ENCODE measurements around the gene DMD.

The DMD gene

DNA sequence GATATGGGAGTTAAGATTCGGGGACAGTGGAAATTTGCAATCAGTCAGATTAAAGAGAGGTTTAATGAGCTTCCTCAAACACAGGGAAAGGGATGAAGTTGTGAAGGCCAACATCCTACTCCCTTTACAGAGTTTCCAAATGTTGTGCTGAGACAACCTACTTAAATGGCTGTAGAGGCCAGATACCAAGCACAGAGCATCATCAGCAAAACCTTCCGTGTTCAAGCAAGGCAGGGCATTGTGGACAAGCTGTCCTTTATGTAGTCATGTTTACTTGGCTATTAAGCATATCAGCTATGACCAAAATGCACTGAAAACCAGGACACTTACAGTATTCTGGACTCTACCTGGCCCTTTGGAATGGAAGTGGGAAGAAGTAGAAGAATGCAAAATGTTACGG lies 197.3 kb downstream of the DMD start:
- DNase-seq, result no peak

DNA sequence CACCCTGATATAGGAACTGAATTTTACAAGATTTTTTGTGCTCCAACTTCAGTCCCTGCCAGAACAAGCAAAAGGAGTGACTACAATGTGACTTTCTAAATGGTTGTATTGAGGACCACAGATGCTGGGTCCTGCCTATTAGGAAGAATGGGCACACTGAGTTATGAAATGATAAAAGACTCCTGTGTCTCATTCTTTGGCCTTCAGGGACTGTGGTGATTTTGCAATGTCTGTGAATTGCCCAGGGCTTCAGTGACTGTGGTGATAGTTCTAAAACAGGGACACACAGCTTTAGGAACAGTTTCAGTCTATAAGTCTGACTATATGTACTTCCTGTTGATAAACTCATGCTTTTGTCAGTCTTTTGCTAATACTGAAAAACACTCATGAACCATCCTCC lies 210.2 kb downstream of the DMD start:
- DNase-seq, result no peak

DNA sequence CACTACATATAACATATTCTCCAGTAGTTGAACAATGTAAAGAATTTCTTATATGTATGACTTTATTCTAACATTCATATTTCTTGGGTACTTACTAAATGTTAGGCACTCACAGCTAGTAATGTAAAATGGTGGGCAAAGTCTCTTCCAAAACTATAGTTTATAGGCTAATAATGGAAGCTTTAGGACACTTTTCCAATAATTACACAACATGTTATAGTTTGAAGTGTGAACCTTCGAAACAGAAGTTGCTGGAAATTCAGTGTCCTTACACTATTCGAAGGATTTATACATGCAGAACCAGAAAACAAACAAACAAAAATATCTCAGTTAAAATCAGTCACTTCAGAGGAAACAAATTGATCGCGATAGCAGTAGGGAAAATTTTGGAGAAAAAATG lies 212.6 kb downstream of the DMD start:
- DNase-seq, result no peak

DNA sequence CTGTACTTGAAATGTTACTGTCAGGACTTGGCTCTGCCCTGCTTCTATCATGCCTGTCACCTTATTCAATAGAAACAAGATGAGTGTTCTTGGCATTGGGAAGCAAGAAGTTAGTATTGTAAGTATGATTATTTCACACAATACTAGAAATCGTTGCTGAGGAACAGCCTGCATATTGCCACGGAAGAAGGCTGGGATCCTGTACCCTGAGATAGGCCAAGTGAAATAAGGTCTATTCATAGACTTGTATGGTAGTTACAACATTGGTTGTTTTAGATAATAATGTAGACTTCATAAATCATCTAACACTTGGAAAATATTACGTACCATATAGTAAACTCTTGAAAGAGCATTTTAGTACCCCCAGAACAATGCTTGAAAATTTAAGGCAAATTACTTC lies 215.9 kb downstream of the DMD start:
- DNase-seq, result no peak

DNA sequence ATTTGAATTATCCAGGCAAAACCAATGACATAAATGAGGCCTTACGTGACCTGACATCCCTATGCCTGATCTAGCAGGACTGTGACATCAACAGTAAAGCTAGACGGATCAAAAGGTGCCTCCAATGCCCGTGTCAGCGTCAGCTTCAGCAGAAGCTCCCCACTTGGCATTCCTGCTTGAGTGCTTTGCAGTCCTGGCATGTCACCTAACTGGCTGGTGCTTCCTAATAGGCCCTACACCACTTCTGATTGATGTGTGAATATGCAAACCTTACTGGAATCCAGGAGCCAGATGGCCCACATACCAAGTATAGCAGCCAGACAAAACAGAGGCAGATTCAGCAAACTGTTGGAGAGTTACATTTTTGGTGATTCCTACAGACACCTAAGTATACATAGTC lies 224.2 kb downstream of the DMD start:
- DNase-seq, result no peak

DNA sequence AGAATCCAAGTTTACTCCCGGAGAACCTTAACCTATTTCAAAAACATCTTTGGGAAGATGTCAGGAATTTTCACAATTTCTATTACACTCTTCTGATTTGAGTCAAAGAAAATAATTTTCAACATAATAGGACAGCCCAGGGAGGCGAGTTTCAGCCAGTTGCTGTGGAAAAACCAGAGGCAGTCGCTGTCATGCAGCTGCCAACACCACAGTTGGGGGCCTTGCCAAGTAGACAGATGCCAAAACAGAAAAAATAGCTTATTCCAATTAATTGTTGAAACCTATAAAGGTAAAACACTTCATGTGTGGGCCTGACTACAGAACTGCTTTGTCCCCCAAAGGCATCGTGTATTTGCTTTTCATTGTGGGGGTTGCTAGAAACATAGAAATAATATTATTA lies 225.8 kb downstream of the DMD start:
- DNase-seq, result no peak

DNA sequence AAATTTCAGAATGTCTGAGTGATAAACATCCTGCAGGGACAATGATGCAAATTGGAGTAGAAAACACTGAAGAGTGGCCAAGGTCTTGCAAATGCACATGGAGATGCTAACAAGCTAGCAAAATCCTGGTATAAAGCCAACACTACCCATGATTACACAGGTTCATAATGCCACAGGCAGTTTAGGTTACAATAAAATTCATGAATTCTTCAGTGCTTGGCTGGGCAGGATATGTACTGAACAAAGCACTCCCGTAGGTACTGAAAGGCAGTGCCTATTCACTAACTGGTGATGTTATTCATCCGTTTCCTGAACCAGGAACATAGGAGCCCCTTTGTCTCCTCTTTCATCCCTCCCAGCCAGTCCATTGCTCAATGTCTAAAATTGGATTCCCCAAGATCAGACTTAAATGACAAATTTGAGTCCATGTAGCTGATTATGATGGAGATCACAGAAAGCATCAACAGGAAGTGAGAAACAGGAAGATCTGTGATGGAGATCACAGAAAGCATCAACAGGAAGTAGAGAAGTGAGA lies 244.5 kb downstream of the DMD start:
- DNase-seq, result no peak

DNA sequence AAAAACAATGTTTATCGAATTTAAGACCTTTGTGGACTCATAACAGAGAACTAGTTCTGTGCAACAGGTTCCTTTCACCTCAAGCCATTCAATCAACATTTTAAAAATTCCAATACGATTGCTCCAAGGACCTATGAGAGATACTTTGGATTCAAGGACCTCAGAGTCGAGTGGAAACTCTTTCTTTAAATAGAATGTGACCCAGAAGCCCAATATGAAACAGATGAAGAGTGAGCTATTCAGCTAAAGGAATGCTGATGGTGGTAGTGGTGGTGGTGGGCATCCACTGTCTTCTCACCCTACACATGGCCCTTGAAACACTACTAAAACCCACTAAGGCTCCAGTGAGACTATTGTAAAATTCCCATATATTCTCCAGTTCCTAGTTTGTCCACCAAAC lies 257.2 kb downstream of the DMD start:
- DNase-seq, result no peak

DNA sequence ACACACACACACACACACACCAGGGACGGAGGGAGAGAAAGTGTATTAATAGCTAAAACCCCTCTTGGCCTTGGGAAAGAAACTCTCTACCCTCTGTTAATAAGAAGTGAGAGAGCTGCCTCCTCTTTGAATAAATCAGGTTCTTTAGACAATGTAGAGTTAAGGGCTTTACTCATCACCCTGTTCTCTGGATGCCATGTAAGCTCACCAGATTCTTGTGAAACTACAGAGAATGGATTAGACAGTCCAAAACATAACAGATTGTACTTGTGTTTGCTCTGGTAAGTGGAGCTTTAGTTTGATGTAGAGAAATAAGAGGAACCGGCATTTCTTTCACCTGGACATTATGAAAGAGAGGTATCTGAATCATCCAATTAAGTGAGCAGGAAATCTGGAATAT lies 263.2 kb downstream of the DMD start:
- no peak for DNase-seq

DNA sequence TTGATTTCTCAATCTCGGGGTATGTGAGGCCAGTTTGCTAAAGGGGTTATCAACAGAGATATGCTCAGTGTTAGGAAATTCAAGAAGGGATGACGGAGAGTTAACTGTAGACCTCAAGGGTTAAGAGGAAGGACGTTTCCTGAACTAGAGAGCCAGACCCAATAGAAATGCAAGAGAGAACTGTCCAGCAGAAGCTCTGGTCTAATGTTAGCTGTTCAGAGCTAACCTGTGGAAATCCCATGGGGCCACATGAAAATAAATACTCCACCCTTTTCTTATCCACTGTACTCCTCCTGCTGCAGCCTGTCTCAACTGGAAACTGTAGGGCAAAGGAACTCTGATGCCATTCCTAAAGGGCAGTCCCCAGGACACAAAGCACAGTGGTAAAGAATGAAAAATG lies 274.3 kb downstream of the DMD start:
- DNase-seq, result no peak

DNA sequence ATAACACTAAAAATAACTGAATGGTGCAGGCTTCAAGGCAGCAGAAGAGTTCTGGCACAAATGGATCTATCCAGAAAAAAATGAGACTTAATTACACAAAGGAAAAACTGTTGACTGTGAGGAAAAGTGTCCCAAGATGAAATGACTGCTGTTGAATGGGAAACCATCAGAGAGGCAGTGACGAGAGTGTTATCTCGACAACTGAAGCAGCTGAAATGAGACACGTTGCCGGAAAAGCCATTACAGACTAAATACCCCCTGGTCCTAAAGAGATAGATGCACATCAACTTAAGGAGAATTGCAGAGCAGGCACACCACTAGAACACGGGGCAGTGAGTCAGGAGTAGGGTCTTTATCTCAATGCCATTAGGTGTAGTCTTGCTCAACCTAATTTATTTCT lies 277.8 kb downstream of the DMD start:
- DNase-seq, result no peak

DNA sequence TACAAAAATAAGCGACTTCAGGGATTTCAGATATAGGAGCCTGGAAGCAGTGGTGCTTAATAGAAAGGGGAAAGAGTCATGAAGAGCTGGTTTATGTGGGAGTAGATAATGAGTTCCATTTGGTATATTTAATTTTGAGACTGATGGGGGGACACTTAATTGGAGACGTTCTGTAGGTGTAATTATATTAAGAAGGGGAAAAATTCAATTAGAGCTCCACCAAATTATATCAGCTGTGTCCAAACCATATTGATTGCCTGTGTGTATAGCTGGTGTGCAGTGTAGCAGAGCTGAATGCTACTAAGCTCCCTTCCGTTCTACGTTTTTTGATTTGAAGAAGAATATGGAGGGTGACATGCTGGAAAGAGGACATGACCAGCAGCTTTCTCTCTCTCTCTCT lies 282.3 kb downstream of the DMD start:
- no peak for DNase-seq

DNA sequence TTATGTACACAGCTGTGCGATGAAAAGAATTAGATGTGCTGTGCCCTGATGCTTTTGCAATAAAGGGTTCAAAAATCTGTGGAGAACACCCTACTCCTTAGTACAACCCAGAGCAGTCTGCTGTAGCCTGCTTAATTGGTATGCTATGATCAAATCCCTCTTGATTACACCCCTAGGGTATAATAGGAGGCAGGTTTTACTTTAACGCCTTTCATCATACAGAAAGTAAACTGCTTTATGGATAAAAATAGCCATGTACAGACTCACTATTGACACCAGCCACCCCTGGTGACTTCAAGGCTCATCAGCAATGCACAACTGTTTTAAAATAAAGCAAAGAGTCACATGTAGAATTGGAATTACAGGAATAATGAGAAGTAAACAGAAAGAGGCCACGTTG lies 315.3 kb downstream of the DMD start:
- DNase-seq, result no peak

DNA sequence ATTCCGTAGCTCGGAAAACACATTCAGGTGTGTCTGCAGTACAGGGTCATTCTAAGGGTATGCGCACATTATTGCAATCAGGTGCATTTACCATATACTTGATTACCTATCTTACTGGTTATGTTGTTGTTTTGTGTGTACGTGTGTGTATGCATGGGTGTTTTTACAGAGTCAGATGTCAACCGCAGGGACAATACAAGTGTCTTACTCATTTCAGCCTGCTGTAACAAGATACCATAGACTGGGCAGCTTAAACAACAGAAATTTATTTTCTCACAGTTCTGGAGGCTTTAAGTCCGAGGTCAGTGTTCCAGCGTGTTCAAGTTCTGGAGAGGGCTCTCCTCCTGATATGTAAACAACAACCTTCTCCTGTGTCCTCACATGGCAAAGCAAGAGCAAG lies 316.7 kb downstream of the DMD start:
- DNase-seq, result no peak

DNA sequence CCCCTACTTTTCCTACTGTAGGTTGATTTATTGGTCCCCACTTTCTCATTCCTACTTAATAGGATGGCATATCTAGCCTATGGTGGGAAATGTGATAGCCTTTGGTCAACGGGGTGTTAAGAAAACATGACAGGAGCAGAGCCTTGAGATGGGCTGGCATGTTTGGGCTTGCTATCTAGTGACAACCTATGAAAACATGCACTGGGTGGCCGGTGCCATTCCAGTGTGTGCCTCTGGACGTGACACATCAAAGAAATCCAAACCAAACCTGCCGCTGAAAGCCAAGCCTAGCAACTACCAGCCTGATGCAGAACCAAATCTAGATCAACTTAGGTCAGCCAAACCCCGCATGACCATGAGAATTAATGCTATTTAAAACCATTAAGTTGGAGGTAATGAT lies 317.6 kb downstream of the DMD start:
- DNase-seq, result no peak

DNA sequence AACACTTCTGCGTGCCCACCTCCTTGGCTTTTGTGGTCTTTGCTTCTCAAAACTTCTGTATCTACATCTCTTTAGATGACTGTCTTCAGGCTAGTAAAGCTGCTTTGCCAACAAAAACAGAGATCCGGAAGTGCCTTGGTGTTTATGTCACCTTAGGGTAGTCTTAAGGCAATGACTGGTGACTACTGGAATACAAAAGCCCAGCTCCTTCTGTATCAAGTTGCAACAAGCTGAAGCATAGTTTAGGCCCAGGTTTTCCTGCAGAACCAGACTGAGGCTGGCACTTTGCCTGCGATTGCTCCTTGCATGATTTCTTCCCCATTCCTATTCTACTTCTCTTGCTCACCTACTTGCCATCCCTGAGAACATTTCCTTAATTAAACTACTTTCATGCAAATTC lies 333.8 kb downstream of the DMD start:
- DNase-seq, result no peak

DNA sequence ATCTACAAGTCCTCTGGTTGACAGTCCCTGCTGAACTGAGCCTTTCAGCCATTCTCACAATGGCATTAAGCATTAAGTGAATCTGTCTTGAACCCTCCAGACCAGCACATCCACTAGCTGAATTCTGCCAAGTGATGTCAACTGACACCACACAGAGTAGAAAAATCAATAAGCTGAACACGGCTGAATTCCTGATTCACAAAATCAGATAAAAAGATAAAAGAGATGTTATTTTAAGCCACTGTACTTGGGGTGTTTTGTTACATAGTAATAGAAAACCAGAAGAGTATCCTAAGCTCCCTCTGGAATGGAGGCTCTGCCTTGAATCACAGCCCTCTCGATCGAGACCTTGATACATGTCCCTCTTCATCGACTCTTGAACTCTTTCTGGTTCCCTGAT lies 336.5 kb downstream of the DMD start:
- no peak for DNase-seq

DNA sequence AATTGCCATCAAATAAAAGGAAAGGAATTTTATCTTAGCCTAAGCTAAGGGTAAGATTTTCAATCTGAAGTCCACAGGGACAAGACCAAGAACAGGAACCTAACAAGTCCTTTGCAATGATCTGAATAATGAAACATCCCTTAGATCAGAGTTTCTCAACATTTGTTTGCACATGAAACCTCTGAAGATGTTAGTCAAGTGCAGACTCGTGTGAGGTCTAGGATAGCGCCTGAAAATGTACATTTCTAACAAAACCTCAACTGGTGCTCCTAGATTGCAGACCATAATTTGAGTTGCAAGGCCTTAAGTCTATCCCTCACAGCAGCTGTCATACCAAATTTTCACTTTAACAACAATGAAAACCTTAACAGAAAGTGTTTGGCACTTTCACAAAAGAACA lies 337.6 kb downstream of the DMD start:
- no peak for DNase-seq

DNA sequence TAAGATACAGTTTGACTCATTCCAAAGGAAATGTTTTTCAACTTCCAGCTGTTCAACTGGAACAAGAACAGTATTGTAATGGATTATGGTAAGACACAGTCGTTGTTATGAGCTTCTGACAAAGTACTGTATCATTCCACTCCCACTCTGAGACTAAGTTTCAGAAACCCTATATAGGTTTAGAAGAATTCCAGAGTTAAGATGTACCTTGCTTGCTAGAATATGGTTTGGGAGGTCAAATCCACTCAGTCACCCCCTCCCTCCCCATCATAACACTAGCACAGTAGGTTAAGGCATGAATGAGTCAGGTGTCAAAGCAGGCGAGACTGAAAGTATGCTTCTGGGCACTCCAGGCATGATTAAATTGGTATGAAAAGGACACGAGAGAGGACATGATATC lies 339.7 kb downstream of the DMD start:
- no peak for DNase-seq

DNA sequence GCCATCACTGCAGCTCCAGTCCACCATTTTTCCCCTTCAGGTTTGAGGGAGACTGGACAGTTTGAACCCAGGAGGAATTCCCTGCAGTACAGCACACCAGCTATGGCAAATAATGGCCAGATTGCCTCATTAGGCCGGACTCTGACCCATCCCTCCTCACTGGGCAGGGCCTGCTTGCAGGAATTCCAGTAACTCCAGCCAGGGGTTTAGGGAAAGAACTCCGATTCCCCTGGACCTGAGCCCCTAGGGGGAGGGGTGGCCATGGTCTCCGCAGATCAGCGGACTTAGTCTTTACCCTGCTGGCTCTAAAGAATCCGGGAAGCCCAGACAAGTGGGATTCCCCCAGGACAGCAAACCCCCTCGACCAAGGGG lies 342.8 kb downstream of the DMD start:
- no peak for DNase-seq

DNA sequence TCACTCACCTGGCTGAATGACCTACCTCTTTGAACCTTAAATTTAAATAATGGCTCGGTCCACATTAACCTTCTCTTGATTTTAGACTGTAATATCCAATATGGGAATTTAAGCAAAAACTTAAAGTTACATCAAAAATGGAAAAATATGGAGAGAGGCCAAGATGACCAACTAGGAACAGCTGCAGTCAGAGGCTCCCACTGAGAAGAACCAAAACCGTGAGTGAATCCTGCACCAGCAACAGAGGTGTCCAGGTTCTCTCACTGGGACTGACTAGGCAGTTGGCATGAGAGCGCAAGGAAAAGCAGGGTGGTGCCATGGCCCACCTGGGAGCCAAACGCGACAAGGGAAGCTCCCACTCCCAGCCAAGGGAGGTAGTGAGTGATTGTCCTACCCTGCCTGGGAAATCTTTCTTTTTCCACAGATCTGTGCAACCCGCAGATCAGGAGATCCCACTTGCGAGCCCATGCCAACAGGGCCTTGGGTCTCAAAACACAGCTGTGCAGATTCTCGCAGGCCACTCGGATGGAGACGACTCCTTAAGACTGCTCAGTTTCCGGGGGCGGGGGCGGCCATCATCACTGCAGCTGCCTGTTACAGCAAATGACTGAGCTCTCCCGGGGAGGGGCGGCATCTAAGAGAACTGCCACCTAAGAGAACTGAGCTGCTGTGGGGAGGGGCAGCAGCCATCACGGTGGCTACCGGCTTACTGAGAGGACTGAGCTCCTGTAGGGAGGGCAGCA lies 343.4 kb downstream of the DMD start:
- no peak for DNase-seq

DNA sequence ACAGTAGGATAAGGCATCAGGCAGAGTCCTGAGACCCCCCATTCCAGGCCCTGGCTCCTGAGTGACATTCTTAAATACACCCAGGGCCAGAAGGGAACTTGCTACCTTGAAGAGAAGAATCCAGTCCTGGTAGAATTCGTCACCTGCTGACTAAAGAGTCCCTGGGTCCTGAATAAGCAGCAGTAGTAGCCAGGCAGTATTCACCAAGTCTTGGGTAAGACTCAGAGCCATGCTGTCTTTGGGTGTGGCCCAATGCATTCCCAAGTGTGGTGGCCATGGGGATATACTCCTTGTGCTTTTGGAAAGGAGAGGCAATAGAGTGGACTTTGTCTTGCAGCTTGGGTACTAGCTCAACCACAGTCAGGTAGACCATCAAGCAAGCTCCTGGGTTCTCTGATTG lies 359.1 kb downstream of the DMD start:
- DNase-seq, result no peak

DNA sequence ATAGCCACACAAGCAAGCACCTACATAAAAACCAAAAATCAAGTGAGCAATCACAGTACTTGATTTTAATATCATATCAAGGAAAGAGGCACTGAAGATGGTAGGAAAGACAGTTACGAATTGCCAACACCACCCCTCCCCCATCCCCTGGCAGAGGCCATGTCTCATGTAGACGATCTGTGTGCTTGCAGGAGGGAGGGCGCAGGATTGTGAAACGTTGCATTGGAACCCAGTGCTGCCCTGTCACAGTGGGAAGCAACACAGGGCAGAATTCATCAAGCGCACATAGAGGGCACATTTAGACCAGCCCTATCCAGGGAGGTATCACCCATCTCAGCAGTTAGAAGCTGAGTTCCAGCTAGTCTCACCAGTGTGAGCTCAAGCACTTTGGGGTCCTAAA lies 359.8 kb downstream of the DMD start:
- DNase-seq, result no peak

DNA sequence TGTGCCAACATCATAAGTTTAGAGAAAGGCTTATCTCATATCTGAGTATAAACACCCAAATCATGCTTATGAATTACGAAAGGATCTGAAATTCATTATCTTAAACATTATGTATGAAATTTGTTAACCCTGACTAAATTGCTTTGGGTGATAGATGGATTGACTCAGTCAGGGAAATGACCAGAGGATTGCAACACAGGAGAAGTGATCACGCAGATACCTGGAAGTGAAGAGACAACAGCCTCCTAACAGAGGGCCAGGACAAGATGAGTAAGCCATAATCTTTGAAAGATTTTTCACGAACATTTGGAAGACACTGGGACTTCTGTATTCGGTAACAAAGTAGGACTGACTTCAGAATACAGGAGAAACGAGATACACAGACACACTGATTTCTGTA lies 363.4 kb downstream of the DMD start:
- no peak for DNase-seq

DNA sequence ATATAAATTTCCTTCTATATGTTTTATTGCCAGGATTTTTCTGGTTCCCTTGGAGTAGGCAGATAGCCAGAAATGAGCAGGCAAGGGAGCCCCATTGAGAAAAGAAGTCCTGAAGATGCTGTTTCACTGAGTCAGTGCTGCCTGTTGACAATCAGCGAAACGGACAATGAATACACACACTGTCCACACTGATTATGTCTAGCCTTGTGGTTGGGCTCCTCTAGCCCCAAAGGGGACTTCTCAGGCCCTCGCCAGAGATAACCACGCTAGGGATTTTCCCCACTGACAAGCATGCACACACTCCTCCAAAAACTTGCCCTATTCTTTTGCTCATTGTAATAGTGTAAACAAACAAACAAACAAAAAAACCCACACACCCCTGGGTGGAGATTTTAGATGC lies 369.3 kb downstream of the DMD start:
- DNase-seq, result no peak

DNA sequence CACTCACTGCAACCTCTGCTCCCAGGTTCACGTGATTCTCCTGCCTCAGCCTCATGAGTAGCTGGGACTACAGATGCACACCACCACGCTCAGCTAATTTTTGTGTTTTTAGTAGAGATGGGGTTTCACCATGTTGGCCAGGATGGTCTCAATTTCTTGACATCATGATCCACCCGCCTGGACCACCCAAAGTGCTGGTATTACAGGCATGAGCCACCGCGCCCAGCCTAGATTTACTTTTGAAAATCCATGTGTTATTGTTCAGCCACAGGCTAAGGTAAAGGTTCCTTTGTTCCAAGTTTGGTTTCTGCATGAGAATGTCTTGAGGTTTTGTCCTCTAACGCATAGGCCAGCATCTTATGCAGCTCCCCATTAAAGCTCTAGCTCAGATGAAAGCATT lies 371.6 kb downstream of the DMD start:
- DNase-seq, result no peak
